Measurements from ENCODE around the gene FDCSP. TPM values are rescaled to one million over a fixed set of nuclear protein-coding genes. Genes with fewer than 3 reads are reported as not detected.

The FDCSP gene
- total and polyA plus RNA-seq, 10 of the 15 experiments (the other 5 are each of a cell fraction or from before 2014, with no cell fraction given): not detected

GRCh38 chr4:70251250-70251944, 25.5 kb downstream of the FDCSP start:
- CTCF ChIA-PET: interaction anchor here (0.6 kb wide), 1 partner anchor 14 kb away, joined by 4 read pairs; no protein-coding TSS in a partner anchor
- Histone ChIP-seq H3K4me3 (no peak overlapping the region), H3K79me2 (ENCODE audit: control insufficient read depth, insufficient read depth, low read length) (no peaks in the 10 kb centered on the region), H3K36me3 (ENCODE audit: control insufficient read depth in 2 of 2, insufficient read depth in 2 of 2, low read length in 1 of 2) (no peaks in the 10 kb centered on the region), H3K9me3 (replicated peaks; ENCODE audit: control insufficient read depth, insufficient read depth, low read length) (no peaks in the 10 kb centered on the region), H3K4me2 (ENCODE audit: control insufficient read depth, insufficient read depth) (no peak overlapping the region), H3K9ac (ENCODE audit: control insufficient read depth, insufficient read depth, low read length) (no peak overlapping the region), H2AFZ (ENCODE audit: control insufficient read depth, low read depth, low read length) (no peak overlapping the region), H3K27ac (ENCODE audit: control insufficient read depth, insufficient read depth) (no peak overlapping the region), H3K4me1 (ENCODE audit: control insufficient read depth, insufficient read depth, low read length) (no peaks in the 10 kb centered on the region), H3K27me3 (replicated peaks in 1 of 2; ENCODE audit: control insufficient read depth in 2 of 2, insufficient read depth in 2 of 2, low read length in 1 of 2) (no peaks in the 10 kb centered on the region), H4K20me1 (ENCODE audit: control insufficient read depth, insufficient read depth) (no peaks in the 10 kb centered on the region)
- TF ChIP-seq ZNF687 (IDR thresholded peaks at IDR 0.05) (no peak), ATF3 (IDR thresholded peaks at IDR 0.05; ENCODE audit: borderline replicate concordance, extremely low read depth, low read depth, low read length) (no peak), ZNF217 (IDR thresholded peaks at IDR 0.05) (no peak), SMARCA5 (IDR thresholded peaks at IDR 0.05) (no peak), SPI1 (IDR thresholded peaks at IDR 0.05; ENCODE audit: borderline replicate concordance, insufficient read depth, low read depth, low read length) (no peak), ZBTB11 (CRISPR knock-in tag; IDR thresholded peaks at IDR 0.05) (no peak), SREBF2 (IDR thresholded peaks at IDR 0.05; ENCODE audit: low read length) (no peak)
- SMC1A ChIA-PET (ENCODE audit: uncharacterized antibody, unreplicated experiment): no interaction called here
- intact Hi-C loops (cut with micrococcal nuclease; ENCODE audit: unreplicated experiment) (no loop called here), in situ Hi-C loops (cut with MboI) (no loop called here)
- POLR2A ChIA-PET: no interaction called here
- 0% methylated on average over 3 of the region's 3 CpGs for WGBS (ENCODE audit: insufficient coverage, insufficient replicate concordance, low lambda C conversion rate, missing lambda C conversion rate)
- BruUV-seq (replicated peaks): no TSS peak
- RAD21 ChIA-PET (ENCODE audit: unreplicated experiment): no interaction called here
- FAIRE-seq (no peak), ATAC-seq (no peak), DNase-seq (ENCODE audit: low read depth, low spot score) (no peak)
